SIG-M5 treated with dmso at 0.1 percent for 504 hours (cell line): ENCODE measurements around the gene ARID4B.
"Not testable (repeated sequence)": the region's sequence is repeated elsewhere in the genome, so short reads cannot be mapped to it uniquely, and the experiment has no call there.

Experiments
- DNase-seq: peaks from one replicate; lab custom pipeline; 2025; ENCODE audit not compliant: unreplicated experiment; lab: John Stamatoyannopoulos, UW

Gene ARID4B

DNA sequence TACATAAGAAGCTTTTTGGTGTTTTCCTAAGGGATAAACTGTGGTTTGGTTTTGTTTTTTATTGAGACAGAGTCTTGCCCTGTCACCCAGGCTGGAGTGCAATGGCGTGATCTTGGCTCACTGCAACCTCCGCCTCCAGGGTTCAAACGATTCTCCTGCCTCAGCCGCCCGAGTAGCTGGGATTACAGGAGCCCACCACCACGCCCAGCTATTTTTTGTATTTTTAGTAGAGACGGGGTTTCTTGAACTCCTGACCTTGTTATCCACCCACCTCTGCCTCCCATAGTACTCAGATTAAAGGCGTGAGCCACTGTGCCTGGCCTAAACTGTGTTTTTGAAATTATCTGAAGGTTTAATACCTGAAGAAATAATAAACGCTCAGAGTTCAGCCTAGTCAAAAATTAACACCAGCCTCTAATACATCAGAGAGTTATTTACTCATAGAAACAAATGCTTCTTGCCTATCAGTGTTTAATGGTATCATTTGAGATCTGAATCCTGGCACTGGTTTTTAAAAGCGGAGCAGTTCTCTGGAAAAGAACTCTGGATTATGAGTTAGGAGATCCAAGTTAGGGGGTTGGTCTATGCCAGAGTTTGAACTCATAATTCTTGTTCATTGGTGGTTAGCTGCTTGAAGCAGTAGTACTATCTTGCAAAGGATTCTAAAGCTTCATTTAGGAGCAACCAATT lies 28.7 kb downstream of the ARID4B start:
- no peak for DNase-seq

DNA sequence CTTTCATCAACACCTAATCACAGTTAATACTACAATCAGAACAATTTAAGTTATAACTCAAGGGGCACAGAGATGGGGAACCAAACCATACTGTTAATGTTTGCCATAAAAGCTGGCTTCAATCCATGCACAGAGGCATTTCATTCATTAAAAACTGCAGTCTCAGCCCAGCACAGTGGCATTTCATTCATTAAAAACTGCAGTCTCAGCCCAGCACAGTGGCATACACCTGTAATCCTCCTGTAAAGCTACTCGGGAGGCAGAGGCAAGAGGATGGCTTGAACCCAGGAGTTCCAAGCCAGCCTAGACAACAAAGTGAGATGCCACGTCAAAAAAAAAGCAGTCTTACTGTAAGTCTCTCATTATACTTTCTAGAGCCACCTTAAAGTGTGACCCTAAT lies 29.2 kb downstream of the ARID4B start:
- DNase-seq: no peak

DNA sequence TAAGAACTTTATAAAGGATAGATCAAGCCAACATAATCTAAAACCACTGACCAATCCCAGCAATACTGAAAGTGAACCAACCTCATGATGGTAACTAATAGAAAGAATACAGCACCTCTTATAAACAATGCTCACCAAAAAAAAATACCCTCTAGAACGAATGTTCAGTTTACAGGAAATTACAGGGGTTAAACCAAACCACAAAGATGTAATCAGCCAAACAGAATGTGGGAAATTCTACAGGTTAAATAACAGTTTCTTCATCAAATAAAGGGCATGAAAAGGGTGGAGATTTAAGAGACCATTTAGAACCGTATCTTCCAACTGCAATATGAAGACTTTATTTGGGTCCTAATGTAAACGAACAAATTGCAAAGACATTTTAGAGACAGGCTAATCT lies 30.4 kb downstream of the ARID4B start:
- no peak for DNase-seq

DNA sequence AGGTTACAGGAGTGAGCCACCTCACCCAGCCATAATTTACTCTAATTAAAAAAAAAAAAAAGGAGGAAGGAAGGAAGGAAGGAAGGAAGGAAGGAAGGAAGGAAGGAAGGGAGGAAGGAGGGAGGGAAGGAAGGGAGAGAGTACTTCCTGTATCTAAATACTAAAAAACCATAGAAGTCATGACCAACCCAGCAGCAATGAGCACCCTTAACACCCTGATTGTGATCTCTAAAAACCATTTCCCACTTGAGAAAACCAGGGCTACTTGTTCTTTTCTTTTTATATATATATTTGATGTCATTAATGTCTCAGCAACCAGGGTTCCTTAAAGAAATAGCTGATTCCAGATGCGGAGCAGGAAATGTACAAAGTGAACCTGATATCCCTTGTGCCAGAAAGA lies 31.2 kb downstream of the ARID4B start:
- no peak for DNase-seq

DNA sequence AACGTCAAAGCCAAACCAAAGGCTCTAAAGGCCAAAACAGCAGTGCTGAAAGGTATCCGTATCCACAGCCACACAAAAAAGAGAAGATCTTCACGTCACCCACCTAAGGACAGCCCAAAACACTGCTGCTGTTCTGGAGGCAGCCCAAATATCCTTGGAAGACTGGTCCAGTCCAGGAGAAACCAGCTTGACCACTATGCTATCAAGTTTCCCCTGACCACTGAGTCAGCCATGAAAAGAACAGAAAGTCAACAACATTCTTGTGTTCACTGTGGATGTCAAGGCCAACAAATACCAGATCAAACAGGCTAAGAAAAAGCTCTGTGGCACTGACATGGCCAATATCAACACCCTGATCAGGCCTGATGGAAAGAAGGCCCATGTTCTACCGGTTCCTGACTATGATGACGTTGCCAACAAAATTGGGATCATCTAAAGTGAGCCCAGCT lies 32.1 kb downstream of the ARID4B start:
- peak; percentile 64 for DNase-seq

DNA sequence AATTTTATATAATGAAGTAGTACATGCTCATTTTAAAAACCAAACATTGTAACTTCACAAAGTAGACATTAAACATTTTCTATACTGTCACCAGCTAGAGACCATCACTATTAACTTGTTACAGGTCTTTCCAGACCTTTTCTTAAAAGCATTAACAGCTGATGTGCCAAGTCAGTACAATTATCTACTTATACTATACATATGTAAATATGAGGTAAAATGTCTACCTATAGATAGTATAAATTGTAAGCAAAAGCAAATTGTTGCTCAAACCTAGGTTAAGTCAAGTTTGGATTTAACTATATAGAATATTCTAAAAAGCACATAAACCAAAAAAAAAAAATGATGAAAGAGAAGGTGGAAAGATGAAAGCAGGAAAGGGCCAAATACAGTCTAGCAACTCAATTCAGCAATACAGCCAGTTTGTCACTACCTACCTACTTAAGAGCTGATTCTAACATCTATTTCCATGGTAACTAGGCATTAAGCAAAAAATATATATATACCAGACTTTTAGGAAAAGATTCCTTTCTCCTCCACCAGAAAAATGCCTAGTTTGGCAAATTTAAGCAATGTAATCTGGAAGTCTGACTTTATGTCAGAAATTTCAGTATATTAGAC lies 34.5 kb downstream of the ARID4B start:
- no peak for DNase-seq

DNA sequence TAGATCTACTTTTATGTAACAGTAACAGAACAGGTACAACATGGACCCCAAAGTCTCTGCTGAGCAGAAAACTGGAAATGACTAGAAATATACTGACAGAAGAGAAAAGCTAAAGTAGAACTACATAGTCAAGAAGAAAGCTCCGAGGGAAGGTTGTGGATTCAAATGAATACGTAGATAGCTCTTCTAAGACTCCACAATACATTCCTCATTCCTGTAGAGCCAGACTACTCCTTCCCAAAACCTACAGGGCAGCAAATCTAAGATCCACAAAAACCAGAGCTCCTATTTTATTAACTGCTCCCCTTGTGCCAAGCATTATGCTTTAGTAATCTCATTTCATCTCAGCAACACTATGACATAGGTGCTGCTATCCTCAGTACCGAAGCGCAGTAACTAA lies 35.2 kb downstream of the ARID4B start:
- no peak for DNase-seq

DNA sequence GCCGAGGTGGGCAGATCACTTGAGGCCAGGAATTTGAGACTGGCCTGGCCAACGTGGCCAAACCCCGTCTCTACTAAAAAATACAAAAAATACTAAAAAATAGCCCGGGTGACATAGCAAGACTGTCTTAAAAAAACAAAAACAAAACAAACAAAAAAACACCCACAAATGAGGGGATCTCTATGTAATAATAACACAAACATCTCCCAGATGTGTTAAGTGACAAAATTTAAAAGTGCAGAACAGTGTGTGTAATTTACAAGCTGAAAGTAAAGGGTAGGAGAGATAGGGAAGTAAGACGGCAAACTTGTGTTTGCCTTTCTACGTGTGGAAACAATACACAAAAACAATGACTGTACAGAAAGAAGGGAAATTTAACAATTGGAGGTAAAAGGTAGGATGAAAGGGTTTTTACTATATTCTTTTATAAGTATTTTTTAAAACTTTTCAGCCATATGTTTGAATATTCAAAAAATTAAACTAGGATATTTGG lies 36.3 kb downstream of the ARID4B start:
- peak; percentile 27 for DNase-seq

DNA sequence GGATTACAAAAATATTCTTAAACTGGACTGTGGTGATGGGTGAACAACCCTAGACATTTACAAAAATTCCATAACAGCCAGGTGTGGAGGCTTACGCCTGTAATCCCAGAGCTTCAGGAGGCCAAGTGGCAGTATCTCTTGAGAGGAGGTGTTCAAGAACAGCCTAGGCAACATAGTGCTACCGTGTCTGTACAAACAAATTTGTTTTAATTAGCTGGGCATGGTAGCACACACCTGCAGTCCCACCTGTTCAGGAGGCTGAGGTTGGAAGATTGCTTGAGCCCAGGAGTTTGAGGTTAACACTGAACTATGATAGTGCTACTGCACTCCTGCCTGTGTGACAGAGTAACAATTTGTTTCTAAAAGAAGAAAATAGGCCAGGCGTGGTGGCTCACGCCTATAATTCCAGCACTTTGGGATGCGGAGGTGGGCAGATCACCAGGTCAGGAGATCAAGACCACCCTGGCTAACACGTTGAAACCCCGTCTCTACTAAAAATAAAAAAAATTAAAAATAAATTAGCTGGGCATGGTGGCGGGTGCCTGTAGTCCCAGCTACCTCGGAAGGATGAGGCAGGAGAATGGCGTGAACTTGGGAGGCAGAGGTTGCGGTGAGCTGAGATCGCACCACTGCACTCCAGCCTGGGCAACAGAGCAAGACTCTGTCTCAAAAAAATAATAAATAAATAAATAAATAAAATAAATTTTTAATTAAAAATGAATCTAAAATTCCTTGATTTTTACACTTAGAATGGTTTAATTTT lies 37.1 kb downstream of the ARID4B start:
- DNase-seq: no peak

DNA sequence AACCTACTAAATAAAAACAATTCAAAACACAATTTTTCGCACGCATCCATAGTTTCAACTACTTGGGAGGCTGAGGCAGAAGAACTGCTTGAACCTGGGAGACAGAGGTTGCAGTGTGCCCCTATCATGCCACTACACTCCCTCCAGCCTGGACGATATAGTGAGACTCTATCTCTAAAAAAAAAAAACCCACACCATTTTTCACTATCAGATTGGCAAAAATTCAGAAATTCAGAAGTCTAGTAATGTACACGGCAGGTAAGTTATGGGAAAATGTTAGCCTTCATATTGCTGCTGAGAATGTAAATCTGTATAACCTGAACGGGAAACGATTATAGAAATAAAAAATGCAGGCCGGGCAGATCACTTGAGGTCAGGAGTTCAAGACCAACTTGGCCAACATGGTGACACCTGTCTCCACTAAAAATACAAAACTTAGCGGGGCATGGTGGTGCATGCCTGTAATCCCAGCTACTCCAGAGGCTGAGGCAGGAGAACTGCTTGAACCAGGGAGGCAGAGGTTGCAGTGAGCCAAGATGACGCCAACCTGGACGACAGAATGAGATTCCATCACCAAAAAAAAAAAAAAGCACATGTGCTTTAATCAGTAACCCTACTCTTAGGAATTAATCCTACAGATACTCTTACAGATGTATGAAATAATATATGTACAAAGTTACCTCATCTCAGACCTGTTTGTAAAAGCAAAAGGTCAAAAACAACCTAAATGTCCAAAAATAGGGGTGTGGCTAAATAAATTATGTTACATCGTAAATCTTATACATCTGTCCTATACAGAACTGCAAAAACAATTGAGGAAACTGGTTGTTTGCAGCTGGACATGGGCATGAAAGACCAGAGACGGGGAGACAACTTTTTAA lies 37.9 kb downstream of the ARID4B start:
- no peak for DNase-seq

DNA sequence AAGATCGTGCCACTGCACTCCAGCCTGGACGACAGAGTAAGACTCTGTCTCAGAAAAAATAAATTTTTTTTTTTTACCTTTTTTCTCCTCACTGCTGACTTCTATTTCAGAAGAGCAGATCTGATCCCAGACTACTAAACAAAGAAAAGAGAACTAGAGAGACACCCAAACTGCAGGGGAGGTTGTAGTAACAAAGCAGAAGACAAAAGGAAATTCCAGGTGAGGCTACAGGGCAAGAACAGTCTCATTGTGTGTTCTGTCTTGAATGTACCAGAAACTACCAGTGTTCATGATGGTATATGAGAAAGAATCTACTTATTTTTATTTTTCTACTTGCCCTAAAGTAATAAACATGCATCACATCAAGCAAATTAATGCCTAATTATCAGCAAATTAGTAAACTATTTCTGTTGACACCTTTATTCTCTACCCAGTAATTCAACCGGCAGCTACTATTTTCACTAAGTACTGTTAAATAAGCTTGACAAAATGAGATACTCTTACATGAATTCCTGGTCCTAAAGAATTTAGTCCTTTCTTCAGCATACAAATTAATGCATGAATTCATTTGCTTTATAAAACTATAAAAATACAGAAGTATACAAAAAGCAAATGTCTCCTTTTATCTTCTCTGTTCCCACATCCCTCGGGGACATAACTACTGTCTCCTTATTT lies 40.6 kb downstream of the ARID4B start:
- DNase-seq: no peak

DNA sequence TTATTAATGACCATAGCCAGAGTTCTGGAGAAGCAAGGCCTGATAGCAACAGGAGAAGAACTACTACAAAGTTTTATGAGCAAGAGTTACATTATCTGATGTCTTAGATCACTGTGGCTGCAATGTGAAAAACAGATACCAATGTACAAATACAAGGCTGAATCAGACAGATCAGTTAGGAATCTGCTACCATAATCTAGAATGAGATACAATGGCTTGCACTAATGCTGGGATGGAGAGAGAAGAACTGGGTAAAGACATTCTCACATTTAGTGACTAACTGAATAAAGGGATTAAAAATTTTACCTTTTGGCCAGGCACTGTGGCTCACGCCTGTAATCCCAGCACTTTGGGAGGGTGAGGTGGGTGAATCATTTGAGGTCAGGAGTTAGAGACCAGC lies 41.3 kb downstream of the ARID4B start:
- no peak for DNase-seq

DNA sequence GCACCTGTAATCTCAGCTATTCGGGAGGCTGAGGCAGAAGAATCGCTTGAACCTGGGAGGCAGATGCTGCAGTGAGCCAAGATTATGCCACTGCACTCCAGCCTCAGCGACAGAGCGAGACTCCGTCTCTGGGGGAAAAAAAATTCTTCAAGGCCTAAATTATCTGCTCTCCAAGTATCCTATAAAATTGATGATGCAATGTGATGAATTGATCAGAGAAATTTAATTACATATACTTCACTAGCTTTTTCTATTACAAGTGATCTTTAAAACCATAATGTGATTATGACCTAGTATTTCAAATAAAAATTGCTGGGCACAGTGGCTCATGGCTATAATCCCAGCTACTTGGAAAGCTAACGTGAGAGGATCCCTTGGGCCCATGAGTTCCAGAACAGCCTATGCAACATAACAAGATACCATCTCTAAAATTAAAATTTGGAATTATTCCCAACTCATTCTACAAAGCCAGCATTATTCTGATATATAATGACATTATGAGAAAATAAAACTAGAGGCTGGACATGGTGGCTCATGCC lies 43.7 kb downstream of the ARID4B start:
- DNase-seq: no peak

DNA sequence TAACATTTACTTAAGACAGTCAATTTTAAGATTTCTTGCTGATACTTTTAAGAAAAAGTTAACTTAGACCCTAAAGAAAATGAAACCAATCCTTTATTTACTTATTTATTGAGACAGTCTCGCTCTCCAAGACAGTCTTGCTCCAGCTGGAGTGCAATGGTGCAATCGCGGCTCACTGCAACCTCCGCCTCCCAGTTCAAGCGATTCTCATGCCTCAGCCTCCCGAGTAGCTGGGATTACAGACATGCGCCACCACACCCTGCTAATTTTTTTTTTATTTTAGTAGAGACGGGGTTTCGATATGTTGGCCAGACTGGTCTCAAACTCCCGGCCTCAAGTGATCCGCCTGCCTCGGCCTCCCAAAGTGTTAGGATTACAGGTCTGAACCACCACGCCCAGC lies 44.3 kb downstream of the ARID4B start:
- DNase-seq: not testable (repeated sequence)

DNA sequence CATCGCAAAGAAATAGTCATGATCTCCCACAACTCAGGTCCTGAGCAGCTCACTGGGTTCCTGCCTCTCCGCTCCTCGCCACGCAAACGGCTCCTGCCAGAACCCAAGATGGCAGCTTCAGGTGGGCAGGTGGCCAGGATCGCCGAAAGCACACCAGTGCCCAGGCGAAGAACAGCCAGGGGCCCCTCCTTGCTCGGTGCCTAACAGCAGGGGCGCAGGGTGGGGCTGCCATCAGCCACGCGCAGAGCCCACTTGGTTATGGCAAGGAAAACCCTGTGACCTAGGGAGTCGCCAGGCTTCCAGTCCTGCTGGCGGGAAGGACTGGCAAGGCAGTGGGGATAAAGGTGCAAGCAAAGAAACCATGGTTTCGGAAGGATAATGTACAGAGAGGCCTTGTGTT lies 47.5 kb downstream of the ARID4B start:
- no peak for DNase-seq

DNA sequence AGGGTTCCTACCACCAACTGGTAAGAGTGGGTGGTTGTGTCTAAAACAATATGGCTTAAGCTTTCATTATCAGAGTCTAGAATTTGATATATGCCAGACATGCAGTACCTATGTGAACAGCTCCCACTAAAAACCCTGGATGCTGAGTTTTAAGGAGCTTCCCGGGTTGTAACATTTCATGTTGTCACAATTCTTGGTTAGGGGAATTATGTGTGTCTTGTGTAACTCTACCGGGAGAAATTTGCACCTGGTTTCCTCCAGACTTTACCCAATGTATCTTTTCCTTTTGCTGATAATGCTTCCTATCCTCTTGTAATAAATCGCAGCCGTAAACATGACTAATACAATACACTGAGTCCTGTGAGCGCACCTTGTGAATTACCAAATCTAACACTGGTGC lies 48.3 kb downstream of the ARID4B start:
- no peak for DNase-seq

DNA sequence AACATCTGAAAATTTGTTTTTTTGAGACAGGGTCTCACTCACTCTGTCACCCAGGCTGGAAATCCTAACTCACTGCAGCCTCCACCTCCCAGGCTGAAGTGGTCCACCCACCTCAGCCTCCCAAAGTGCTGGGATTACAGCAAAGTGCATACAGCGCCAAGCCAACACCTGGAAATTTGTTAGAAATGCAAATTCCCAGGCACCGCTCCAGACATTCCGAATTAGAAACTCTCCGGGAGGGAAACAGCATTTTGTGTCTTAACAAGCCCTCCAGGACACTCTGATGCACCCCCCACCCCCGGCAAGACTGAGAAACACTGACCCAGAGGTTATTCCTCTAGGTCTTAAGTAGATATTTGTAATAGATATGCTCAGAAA lies 49.1 kb downstream of the ARID4B start:
- DNase-seq: no peak

DNA sequence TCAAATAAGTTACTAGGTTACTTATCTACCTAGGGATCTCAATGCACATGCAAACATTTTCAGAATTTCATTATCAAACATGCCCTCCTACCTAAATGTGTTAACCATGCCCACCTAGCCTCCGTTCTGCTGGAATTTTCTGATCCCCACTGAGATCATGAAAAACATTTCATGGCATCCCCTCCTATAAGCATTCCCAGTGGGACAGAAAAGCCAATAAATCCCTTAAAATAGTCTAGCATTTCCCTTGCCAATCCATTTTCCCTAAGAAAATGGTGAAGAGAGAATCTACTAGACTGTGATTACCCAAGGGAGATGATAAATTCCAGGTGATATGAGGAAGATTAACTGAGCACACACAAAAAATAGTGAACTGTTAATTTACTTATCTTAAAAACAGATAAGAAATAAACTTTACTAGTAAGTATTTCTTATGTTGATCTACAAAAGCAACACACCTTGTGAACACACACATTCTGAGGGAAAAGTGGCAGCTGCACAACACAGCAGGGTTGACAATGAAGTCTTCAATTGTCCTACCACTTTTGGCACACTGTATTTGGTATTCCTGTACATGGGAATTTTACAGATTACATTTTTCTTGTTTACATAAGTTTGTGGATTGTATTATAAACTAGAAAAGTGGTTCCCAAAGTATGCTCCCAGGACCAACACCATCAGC lies 49.6 kb downstream of the ARID4B start:
- DNase-seq: no peak

DNA sequence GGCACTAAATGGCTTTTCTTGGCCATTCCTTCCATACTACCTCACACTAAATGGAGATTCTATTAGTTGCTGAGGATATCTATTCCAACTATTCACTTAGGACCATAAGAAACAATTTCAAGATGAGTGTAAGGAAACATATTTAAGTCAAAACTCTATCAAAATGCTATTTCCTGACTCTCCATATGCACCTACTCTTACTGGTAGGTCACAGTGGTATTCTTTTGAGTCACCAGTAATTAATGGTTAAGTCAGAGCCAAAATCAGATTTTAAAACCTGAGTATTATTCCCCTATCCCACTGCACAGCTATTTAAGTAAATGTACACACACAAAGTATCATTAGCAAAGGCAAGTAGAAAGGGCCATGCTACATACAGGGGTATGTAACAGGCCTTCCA lies 50.3 kb downstream of the ARID4B start:
- DNase-seq: no peak

DNA sequence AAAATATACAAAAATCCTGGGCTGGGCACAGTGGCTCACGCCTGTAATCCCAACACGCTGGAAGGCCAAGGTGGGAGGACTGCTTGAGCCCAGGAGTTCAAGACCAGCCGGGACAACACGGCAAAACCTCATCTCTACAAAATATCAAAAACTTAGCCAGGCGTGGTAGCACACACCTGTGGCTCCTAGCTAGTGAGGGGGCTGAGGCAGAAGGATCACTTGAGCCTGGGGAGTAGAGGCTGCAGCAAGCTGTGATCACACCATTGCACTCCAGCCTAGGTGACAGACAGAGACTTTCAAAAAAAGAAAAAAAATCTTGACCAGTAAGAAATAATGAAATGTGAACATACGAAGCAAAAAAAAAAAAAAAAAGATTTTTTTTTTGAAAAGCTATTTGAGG lies 52.1 kb downstream of the ARID4B start:
- no peak for DNase-seq
